Upper lobe of left lung (tissue), 6 donors: ENCODE results near the gene STIP1. TPM values are rescaled to one million over a fixed set of nuclear protein-coding genes. Genes with fewer than 3 reads are reported as not detected.

Experiments
- ATAC-seq, 2 donors: fragments of 200-7000 bp; cut with Tn5 transposase; one replicate each; pipeline ENCODE4 v1.9.1; 2022; ENCODE audit warnings: mild to moderate bottlenecking in 2 of 2, moderate library complexity in 2 of 2; ENCODE audit not compliant: low FRiP score in 2 of 2
- DNase-seq, 2 donors: peaks; one replicate each; pipeline ENCODE4 v3.0.0-alpha.2; 2019 to 2020
- H3K27ac ChIP-seq, 4 donors: fragments of 200-600 bp; sonication (generic); one replicate each; pipeline ENCODE4 v1.5.1; 2016 to 2019
- H3K27me3 ChIP-seq, 4 donors: fragments of 200-600 bp; sonication (generic); one replicate each; pipeline ENCODE4 v1.5.1; 2017 to 2019
- H3K36me3 ChIP-seq, 4 donors: fragments of 200-600 bp; sonication (generic); one replicate each; pipeline ENCODE4 v1.5.1; 2016 to 2019
- H3K4me1 ChIP-seq, 4 donors: fragments of 200-600 bp; sonication (generic); one replicate each; pipeline ENCODE4 v1.5.1; 2018 to 2019
- H3K4me3 ChIP-seq, 4 donors: fragments of 200-600 bp; sonication (generic); one replicate each; pipeline ENCODE4 v1.5.1; 2017 to 2019; ENCODE audit warnings: mild to moderate bottlenecking in 2 of 4, moderate library complexity in 1 of 4
- H3K9me3 ChIP-seq, 4 donors: fragments of 200-600 bp; sonication (generic); one replicate each; pipeline ENCODE4 v1.5.1; 2018 to 2019
- EP300 ChIP-seq, 4 donors: sonication (generic); formaldehyde crosslinking; IDR thresholded peaks; one replicate each; pipeline ENCODE4 v1.5.1; 2017; ENCODE audit warnings: antibody characterized with exemption in 4 of 4, control low read depth in 2 of 4
- POLR2A ChIP-seq, 4 donors: fragments of 450-650 bp; IDR thresholded peaks; one replicate each; pipeline ENCODE4 v1.5.1; 2016 to 2017; ENCODE audit warnings: antibody characterized with exemption in 4 of 4, mild to moderate bottlenecking in 2 of 4
- POLR2AphosphoS5 ChIP-seq, 2 donors: sonication (generic); formaldehyde crosslinking; IDR thresholded peaks; one replicate each; pipeline ENCODE4 v1.5.1; 2017; ENCODE audit warnings: antibody characterized with exemption in 2 of 2
- WGBS, 2 donors: methylation state at CpG; one replicate each; pipeline ENCODE4 v1.1.5; 2017 to 2018; 5-methylcytosine and 5-hydroxymethylcytosine counted together
- total RNA-seq, 6 donors: library from RNA; depleted of rRNA in 4 of 6; stranded (reverse); fragments of >200 nt in 4 of 6; gene quantifications; one replicate each; pipeline versions ENCODE4 v1.1.0 to v1.2.1, GENCODE V29; 2016 to 2021
- TF ChIP-seq, protein P1 (sequence below), 6 experiments: fragments of 450-650 bp in 4 of 6; fragments of 200-600 bp in 2 of 6; sonication (generic) in 2 of 6; IDR thresholded peaks; one replicate each; pipeline ENCODE4 v1.5.1; 2016 to 2019; ENCODE audit warnings: antibody characterized with exemption in 6 of 6
- donor health status: DM: no; HTN: no; CAD: no; lungs with moderate emphysema.
- donor health status: DM: no; HTN: yes; CAD: no; lungs with severe emphysema.

Gene STIP1
- total RNA-seq, 6 donors from 2014 or later: 37.8 to 132 (median 82.6) TPM

- Histone ChIP-seq H3K4me1 (peaks cover 8 to 14% (median 10%) of the 10 kb centered on the region in 4 donors), H3K27ac (no peak overlapping the region), H3K4me3 (no peak overlapping the region), H3K36me3 (no peaks in the 10 kb centered on the region), H3K9me3 (peaks cover 0 to 4% (median 1%) of the 10 kb centered on the region in 4 donors), H3K27me3 (no peaks in the 10 kb centered on the region)
- ATAC-seq (no peak), DNase-seq (no peak)
- TF ChIP-seq POLR2AphosphoS5 (IDR thresholded peaks at IDR 0.05) (no peak), EP300 (IDR thresholded peaks at IDR 0.05) (no peak), POLR2A (IDR thresholded peaks at IDR 0.05) (no peak)
- TF ChIP-seq, protein P1, sequence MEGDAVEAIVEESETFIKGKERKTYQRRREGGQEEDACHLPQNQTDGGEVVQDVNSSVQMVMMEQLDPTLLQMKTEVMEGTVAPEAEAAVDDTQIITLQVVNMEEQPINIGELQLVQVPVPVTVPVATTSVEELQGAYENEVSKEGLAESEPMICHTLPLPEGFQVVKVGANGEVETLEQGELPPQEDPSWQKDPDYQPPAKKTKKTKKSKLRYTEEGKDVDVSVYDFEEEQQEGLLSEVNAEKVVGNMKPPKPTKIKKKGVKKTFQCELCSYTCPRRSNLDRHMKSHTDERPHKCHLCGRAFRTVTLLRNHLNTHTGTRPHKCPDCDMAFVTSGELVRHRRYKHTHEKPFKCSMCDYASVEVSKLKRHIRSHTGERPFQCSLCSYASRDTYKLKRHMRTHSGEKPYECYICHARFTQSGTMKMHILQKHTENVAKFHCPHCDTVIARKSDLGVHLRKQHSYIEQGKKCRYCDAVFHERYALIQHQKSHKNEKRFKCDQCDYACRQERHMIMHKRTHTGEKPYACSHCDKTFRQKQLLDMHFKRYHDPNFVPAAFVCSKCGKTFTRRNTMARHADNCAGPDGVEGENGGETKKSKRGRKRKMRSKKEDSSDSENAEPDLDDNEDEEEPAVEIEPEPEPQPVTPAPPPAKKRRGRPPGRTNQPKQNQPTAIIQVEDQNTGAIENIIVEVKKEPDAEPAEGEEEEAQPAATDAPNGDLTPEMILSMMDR (IDR thresholded peaks at IDR 0.05): no peak
- 80 to 84% methylated on average over 8 of the region's 8 CpGs for WGBS, 2 donors
Observed at GRCh38 chr11:64176751-64177150, 9.2 kb upstream of the STIP1 start.

GRCh38 chr11:64178203-64178602 lies 7.8 kb upstream of the STIP1 start:
- Histone ChIP-seq H3K27ac (no peak overlapping the region), H3K36me3 (no peaks in the 10 kb centered on the region), H3K4me3 (no peak overlapping the region), H3K27me3 (no peaks in the 10 kb centered on the region), H3K9me3 (peaks cover 0 to 4% (median 1%) of the 10 kb centered on the region in 4 donors), H3K4me1 (peaks cover 15 to 24% (median 18%) of the 10 kb centered on the region in 4 donors)
- ATAC-seq (no peak), DNase-seq (no peak)
- WGBS, 2 donors: 82 to 100% methylated on average over 1 of the region's 1 CpG
- TF ChIP-seq POLR2A (IDR thresholded peaks at IDR 0.05) (no peak), POLR2AphosphoS5 (IDR thresholded peaks at IDR 0.05) (no peak), EP300 (IDR thresholded peaks at IDR 0.05) (no peak)
- TF ChIP-seq, protein P1 (IDR thresholded peaks at IDR 0.05): no peak

DNA sequence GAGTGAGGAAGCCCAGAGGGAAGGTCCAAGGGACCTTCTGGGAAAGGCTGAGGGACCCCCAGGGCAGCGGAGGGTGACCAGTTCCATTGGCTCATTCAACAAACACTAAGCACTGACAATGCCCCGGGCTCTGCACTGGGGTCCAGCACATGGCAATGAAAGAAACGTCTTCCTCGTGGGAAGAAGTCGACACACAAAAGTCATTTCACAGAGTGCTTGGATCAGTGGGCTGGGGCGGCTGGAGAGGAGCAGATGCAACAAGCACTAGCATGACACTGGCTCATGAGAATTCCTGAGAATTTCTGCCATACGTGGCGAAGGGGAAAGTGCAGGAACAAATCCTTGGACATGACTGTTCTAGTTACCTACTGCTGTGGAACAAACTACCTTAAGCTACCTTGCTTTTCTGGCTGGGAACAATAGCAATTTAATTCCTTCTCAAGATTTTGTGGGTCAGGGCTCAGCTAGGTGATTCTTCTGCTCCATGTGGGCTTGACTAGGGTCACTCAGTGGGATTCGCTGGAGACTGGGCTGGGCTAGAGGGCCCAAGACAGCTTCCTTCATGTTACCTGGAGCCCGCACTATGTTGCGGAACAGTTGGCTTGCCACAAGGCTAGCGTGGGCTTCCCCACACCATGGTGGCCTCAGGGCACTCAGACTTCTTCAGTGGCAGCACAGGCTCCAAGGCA lies 6.9 kb upstream of the STIP1 start:
- H3K27me3 ChIP-seq: no peaks in the 10 kb centered on the region
- H3K36me3 ChIP-seq: no peaks in the 10 kb centered on the region
- 95 to 96% methylated on average over 9 to 12 of the region's 12 CpGs for WGBS, 2 donors
- H3K4me1 ChIP-seq: peaks cover 18 to 29% (median 24%) of the 10 kb centered on the region in 4 donors
- TF ChIP-seq, protein P1 (IDR thresholded peaks at IDR 0.05): no peak
- TF ChIP-seq POLR2AphosphoS5 (IDR thresholded peaks at IDR 0.05): no peak
- no peak for TF ChIP-seq EP300 (IDR thresholded peaks at IDR 0.05)
- no peak for TF ChIP-seq POLR2A (IDR thresholded peaks at IDR 0.05)
- H3K4me3 ChIP-seq: no peak overlapping the region
- DNase-seq (no peak), ATAC-seq (no peak)
- no peak overlapping the region for H3K27ac ChIP-seq
- H3K9me3 ChIP-seq: no peaks in the 10 kb centered on the region

GRCh38 chr11:64180891-64181290 lies 5.1 kb upstream of the STIP1 start:
- TF ChIP-seq POLR2AphosphoS5 (IDR thresholded peaks at IDR 0.05): no peak
- TF ChIP-seq, protein P1 (IDR thresholded peaks at IDR 0.05): no peak
- TF ChIP-seq POLR2A (IDR thresholded peaks at IDR 0.05): no peak
- no peaks in the 10 kb centered on the region for H3K9me3 ChIP-seq
- peaks cover 25 to 38% (median 32%) of the 10 kb centered on the region in 4 donors for H3K4me1 ChIP-seq
- H3K36me3 ChIP-seq: no peaks in the 10 kb centered on the region
- ATAC-seq (no peak), DNase-seq (no peak)
- no peak overlapping the region for H3K4me3 ChIP-seq
- H3K27ac ChIP-seq: peak overlapping the region; percentile 26 to 80 (median 66)
- WGBS, 2 donors: 71 to 76% methylated on average over 5 of the region's 5 CpGs
- H3K27me3 ChIP-seq: no peaks in the 10 kb centered on the region
